ENCODE results near the gene DNAJC30.
"Not testable (repeated sequence)": the region's sequence is repeated elsewhere in the genome, so short reads cannot be mapped to it uniquely, and the experiment has no call there.

DNAJC30 gene

DNA sequence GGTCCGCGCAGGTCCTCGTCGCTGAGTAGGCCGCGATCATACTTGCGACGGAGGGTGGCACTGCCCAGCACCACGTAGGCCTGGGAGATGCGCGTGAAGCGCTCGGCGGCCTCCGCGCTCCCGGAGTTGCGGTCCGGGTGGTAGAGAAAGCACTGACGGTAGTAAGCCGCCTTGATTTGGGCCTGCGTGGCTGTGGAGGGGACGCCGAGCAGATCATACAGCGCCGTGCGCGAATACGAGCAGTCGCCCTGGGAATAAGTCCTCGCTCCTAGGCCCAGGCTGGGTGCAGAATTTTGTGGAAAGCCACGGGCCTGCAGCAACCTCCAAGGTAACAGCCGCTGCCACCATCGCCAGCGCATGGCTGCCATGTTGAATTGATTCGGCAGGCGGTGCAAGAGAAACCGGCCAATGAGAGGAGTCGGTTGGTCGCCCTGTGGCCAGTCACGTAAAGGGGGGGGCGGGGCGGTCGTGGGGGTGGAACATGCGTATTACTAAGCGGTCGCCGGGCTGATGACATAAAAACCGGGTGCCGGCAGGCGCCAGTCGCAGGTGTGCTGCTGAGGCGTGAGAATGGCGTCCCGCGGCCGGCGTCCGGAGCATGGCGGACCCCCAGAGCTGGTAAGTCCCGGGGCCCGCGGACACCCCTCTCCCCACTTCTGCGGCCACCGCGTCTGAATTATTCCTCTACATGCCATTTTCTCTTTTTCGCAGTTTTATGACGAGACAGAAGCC, at the start of gene DNAJC30, which contains the start of gene BUD23:
Gene DNAJC30, minus strand, starts transcription at position 398 of the 732 bp plus-strand sequence. Its CDS starts 30 bp downstream, at position 368.
Gene BUD23, plus strand, starts transcription at position 542 of the 732 bp plus-strand sequence. Its CDS starts 29 bp downstream, at position 571.
- DNase-seq: peak; percentile 95

DNA sequence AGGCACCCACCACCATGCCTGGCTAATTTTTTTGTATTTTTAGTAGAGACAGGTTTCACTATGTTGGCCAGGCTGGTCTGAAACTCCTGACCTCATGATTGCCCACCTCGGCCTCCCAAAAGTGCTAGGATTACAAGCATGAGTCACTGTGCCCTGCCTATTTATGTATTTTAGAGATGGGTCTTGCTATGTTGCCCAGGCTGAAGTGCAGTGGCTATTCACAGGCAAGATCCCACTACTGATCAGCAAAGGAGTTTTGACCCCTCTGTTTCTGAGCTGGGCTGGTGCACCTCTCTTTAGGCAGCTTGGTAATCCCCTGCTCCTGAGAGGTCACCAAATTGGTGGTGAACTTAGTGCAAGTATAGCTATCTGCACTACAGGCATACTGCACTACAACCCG, 49.1 kb upstream of the DNAJC30 start:
- DNase-seq: no peak

DNA sequence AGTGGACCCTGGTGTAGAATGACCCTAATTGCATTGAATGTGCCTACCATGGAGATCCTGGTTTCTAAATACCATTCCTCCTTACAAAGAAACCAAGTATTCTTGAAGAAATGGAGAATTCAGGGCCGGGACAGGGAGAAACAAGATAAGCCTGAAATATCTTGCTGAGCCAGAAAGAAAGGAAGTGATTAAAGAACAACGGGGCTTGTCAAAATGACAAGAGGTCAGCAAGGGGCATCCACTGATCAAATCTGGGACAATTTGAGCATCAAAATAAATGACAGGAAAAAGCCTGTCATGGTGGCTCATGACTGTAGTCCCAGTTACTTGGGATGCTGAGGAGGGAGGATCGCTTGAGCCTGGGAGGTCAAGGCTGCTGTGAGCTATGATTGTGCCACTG, 47.2 kb upstream of the DNAJC30 start:
- DNase-seq: no peak

DNA sequence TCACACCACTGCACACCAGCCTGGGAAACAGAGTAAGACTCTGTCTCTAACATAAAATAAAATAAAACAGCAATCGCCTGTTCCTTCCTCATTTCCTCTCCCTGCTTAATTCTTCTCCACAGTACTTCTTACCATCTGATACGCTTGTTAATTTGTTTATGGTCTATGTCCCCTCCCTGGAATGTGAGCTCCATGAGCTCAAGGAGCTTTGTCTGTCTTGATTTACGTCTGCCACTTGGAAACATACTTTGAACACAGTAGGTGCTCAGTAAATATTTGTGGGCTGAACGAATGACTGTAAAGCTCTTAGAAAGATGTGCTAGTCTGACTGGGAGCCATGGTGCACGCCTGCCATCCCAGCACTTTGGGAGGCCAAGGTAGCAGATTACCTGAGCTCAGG, 45.3 kb upstream of the DNAJC30 start:
- no peak for DNase-seq

DNA sequence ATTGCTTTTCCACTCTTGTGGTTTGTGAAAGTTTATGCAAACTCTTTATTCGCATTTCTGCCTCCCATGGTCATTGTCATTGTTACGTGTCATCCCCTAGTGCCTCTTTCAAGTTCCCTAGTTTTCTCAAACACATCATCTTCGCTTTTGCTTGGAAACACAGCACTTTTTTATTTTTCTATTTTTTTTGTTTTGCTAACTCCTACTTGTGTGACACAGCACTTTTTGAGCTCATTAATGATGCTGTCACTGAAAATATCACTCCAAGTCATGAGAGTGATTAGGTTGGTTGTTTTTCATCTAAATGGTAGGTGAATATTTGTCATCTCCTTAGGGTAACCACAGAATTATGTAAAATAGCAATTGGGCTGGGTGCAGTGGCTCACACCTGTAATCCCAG, 44.7 kb upstream of the DNAJC30 start:
- no peak for DNase-seq

DNA sequence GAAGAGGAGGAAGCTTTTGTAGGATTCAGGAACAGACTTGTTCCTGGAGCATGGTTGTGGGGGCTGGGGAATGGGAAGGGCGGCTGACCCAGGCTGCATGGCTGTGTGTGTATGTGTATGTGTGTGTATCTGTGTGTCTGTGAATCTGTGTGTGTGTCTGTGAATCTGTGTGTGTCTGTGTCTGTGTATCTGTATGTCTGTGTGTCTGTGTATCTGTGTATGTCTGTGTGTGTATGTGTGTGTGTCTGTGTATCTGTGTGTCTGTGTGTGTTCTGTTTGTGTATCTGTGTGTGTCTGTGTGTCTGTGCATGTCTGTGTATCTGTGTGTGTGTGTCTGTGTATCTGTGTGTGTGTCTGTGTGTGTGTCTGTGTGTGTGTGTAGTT, 42.8 kb upstream of the DNAJC30 start:
- no peak for DNase-seq

DNA sequence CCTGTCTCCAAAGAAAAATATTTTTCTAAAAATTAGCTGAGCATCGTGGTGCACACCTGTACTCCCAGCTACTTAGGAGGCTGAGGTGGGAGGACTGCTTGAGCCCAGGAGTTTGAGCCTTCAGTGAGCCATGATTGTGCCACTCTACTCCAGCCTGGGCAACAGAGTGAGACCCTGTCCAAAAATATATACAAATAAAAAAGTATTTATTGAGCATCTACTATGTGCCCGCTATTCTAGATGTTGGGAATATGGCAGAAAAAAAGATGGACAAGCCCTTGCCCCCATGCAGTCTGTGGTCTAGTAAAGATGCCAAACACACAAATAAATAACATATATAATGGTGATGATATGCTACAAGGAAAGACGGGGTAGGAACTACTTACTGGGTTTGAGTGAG, 40.6 kb upstream of the DNAJC30 start:
- DNase-seq: no peak

DNA sequence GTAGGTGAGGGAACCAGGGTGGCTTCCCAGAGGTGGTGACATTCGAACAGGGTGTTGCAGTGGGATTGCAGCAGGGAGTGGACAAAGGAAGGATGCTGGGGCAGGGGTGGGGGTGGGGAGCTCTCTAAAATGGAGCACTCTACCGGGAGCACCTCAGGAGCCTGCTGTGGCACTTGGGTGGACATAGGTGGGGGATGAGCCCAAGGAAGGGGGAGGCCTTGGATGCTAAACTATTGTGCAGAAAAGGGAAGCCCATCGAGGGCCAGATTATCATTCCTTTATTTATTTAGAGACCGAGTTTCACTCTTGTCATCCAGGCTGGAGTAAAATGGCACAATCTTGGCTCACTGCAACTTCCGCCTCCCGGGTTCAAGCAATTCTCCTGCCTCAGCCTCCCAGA, 39.5 kb upstream of the DNAJC30 start:
- no peak for DNase-seq

DNA sequence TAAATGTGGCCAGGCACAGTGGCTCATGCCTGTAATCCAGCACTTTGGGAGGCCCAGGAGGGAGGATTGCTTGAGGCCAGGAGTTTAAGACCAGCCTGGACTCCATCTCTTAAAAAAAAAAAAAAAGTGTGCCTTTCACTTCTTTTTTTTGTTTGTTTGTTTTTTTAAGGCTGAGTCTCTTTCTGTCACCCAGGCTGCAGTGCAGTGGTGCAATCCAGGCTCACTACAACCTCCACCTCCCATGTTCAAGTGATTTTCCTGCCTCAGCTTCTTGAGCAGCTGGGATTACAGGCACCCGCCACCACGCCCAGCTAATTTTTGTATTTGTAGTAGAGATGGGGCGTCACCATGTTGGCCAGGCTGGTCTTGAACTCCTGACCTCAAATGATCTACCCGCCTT, 38.9 kb upstream of the DNAJC30 start:
- DNase-seq: not testable (repeated sequence)

DNA sequence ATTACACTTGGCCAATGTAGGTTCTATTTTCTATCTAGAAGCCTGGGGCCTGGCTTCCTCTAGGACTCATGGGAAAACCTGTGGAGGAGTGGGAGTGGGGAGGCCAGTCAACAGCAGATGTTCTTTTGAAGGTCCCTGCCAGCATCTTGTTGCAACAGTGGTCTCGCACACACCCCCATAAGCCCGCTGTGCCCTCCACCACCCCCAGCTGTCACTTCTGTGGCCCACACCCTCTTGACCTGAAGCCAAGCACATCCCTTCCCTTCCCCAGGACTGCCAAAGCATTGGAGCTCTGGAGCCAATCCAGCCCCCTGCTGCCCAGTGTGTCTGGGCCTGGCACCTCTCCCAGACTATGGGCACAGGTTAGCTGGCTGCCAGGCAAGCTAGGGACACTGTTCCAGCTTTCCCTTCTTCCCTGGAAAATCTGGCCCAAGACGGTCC, 38.1 kb upstream of the DNAJC30 start:
- DNase-seq: peak; percentile 76

DNA sequence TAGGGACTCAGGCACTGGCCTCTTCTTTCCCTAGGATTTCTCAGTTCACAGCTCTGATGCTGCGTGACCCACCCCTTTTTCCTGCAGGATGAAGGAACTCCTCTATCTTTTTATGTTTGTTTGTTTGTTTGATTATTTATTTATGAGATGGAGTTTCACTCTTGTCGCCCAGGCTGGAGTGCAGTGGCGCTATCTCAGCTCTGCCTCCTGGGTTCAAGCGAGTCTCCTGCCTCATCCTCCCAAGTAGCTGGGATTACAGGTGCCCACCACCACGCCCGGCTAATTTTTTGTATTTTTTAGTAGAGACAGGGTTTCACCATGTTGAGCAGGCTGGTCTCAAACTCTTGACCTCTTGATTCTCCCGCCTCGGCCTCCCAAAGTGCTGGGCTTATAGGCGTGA, 37.2 kb upstream of the DNAJC30 start:
- DNase-seq: not testable (repeated sequence)

DNA sequence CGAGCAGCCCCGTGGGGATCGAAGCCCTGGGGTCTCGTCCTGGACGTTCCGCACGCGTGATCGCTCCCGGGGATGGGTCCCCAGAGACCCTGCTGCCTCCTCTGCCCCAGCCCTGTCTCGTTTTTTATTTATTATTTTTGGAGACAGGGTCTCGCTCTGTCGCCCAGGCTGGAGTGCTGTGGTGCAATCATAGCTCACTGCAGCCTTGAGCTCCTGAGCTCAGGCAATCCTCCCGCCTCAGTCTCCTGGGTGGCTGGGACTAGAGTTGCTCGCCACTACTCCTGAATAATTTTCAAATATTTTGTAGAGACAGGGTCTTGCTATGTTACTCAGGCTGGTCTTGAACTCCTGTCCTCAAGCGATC, 36.5 kb upstream of the DNAJC30 start:
- DNase-seq: peak; percentile 74

DNA sequence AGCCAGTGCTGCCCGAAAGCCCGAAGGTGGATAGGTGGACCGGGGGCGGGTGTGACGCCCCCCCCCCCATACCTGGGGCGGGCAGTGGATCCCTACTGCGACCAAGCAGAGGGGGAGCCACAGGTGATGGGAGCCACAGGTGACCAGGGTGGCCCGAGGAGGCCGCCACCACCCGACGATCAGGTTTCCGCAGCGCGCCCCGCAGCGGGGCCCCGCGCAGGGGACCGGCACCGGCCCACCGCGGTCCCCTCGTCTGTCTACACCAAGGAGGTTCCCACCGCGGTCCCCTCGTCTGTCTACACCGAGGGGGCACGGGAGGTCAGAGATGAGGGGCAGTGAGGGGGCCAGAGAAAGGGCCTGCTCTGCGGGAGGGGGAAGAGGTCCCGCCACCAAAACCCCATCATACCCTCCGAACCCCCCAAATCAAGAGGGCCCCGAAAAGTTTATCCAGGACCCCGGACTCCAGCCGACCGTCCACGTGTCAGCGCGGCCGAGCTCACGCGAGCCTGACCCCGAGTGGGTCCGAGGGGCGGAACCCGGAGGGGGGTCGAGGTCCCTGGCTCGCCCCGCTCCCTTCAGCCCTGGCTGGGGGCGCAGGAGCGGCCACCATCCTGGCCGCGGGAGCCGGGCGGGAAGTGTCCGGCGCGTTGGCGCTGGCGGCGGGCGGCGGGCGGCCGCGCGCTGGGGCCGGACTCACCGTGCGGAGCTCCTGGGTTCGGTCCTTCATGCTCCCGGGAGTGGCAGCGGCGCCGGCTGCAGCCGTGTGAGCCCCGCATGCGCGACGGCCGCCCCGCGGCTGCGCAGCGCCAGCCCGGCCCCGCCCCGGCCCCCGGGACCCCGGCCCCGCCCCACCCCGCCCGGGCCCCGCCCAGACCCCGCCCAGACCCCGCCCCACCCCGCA, 35.9 kb upstream of the DNAJC30 start, which contains the start of gene STX1A:
Gene STX1A, minus strand, starts transcription at position 765 of the 901 bp plus-strand sequence. Its CDS starts 38 bp downstream, at position 727.
- peak; percentile 74 for DNase-seq

DNA sequence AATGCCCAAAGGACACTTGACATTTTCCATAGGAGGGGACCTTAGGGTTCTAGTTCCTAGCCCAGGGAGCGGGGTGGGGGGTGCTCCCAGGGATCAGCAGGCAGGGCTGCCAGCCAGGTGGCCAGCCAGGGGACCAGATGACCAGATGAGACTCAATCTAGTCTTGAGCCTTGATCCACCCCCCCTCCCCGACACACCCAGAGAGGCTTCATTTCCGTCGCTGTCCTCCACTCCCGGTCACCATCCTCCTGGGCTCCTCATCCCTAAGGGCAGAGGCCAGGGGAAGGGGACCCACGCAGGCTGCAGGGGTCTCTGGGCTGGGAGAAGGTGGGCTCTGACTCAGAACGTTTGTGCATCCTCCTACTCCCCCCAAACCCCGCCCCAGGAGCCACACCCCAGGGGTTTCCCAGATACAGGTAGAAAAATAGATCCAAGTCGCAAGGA, 35.2 kb upstream of the DNAJC30 start:
- no peak for DNase-seq

DNA sequence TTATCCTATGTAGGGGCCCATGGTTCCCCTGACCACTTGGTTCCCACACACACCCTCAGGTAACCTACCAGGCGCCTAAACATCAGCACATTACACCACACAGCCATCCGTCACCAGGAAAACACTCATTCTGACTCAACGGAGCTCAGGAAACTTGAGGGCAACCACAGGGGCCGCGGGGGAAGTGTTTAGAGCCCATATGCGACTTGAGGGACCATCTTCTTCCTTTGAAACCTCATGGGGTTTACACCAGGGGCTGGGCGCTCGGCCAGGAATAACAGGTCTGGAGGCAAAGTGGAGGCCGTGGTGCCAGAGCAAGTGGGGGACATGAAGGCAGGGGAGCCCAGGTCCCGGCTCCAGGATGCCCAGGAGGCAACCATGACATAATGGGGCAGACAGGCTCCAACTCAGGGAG, 34.7 kb upstream of the DNAJC30 start:
- DNase-seq: no peak

DNA sequence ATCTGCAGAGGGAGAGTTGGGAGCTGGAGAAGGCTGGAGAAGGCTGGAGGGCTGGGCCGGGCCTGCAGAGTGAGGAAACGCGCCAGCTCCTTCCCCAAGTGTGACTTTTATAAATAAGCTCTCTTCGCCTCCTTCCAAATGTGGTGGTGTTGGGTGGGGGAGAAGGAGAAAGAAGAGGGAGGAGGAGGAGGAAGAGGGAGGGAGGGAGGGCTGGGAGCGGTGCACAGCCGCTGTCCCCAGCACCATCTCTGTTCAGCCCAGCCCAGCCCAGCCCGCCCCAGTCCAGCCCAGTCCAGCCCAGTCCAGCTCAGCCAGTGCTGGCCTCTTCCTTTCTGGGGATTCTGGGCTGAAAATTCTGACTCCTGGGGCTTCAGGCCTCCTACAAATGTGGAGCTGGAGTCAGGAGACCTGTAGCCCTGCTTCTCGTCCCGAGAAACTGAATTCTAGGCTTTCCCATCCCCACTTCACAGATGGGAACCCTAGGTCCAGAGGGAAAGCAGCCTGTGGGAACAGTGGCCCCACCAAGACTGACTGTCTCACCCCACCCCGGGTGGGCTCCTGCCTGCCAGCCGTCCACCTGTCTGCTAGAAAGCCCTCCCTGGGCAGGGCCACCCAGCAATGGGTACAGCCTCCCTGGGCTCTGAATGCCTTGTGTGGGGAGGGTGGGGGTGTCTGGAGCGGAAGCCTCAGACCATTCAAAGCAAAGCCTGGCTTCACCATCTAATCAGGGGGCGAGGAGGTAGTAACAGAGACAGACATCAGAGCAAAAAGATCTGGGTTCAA, 34.0 kb upstream of the DNAJC30 start:
- no peak for DNase-seq

DNA sequence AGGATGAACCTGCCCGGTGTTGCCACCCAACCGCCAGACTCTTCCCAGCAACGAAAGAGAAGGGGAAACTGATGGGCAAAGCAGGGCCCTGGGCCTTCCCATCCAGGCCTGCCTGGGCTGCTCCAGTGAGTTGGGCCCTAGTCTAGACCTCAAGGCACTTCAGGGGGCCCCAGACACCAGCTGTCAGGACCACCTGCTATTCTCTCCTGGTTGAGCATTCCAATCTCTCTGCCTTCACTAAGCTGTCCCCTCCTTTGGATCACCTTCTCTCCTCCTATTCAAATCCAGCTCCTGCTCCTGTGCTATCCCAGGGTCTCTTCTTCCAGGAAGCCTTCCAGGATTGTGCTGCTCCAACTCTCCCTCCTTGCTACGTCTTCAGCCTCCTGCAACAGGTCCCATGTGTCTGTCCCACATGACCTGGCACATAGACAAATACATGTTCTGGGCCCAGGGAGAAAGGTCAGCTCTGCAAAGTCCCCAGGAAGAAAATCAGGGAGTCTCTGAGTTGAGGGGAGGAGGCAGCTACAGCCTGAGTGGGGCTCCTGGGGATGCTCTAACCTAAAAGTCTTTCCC, 33.2 kb upstream of the DNAJC30 start:
- DNase-seq: peak; percentile 84

DNA sequence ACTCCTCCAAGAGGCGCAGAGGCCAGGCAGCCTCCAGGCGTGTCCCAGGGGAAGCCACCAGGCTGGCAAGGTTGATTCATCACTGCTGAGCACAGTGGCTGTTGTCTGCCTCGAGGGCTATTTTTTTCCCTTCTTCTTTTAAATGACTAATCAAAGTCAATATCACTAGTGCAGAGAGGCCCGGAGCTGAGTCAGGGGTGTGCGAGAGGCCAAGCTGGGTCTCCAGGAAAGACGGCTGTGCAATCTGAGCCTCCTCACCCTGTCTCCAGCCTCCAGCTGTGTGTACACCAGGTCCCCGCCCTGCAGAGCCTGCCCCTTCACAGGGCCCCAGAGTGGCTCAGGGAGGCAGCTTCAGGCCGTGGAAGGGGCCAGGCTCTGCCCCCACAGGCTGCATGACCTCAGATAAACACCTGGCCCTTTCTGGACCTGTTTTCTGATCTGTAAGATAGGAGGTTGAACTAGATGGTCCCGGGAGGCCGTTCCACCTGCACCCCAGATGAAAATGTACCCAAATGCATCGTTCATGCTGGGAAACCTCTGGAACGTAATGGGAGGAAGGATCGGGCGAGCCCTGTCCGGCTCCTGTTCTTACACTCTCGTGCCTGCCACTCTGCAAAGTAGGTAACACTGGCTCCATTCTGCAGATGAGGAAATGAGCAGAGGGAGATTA, 32.5 kb upstream of the DNAJC30 start:
- peak; percentile 93 for DNase-seq

DNA sequence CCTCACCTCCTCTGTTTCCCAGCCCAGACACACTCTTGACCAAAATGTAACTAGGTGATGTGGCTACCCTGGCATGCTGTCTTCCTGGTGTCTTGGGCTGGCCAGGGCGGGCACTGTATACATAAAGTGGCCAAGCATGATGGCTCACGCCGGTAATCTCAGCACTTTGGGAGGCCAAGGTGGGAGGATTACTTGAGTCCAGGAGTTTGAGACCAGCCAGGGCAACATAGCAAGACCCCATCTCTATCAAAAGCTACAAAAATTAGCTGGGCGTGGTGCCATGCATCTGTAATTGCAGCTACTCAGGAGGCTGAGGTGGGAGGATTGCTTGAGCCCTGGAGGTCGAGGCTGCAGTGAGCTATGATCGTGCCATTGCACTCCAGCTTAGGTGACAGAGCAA, 30.1 kb upstream of the DNAJC30 start:
- DNase-seq: not testable (repeated sequence)

DNA sequence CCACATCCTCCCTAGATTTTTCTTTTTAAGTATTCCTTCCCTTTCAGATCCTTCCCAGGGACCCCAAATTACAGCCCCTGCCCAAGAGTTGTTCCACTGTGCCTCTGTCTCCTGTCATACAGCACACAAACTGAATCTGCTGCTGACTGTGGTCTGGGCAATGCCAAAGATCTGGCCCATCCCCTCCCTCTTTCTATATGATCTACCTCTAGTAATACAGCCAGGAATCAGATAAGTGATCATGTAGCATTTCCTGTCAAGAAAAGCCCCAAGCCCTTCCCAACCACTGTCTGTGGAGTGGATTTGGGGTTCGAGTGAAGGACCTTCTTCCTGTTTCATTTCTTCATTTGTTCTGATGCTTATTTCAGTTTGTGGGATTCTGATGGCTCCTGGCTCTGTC, 29.5 kb upstream of the DNAJC30 start:
- DNase-seq: no peak

DNA sequence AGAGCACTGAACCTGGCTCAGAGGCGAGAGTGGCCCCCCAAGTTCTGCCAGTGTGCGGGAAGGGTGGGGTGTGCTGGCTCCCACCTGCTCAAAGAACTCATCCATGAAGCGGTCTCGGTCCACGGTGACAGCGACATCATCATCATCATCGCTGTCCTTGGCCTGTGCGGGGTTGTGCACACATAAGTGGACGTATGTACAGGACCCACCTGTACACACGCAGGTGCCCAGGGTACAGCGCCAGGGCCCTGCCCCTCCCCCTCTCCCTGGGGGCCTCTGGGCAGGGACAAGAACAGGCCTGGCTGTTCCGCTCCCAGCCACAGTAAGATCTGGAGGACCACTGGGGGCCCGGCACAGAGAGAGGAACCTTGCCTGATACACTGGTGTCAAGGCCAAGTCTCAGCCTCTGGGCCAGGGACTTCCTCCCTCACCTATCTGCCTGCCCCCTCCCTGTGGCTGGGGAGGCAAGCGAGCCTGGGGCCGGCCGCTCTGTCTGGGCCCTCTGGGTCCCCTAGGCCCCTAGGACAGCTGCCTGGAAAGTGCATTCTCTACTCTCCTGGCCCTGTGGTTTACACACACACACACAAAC, 25.8 kb upstream of the DNAJC30 start:
- no peak for DNase-seq
